GM23338 (cell line): ENCODE measurements around the gene AMOTL1. TPM values are rescaled to one million over a fixed set of nuclear protein-coding genes. Genes with fewer than 3 reads are reported as not detected.

Experiments used
- ATAC-seq: fragments of 200-7000 bp; cut with Tn5 transposase; 3 replicates; pipeline ENCODE4 v1.9.1; 2020
- DNase-seq: peaks from one replicate; pipeline ENCODE4 v3.0.0-alpha.2; 2015; ENCODE audit warnings: low spot score
- H2AFZ ChIP-seq: fragments of 200-600 bp; sonication (generic); 2 replicates; pipeline ENCODE4 v1.8.0; 2016; ENCODE audit warnings: antibody characterized with exemption, mild to moderate bottlenecking, moderate library complexity
- H3F3A ChIP-seq: fragments of 200-600 bp; sonication (generic); replicated peaks from 2 replicates; pipeline ENCODE4 v1.8.0; 2017; ENCODE audit warnings: antibody characterized with exemption, mixed run types, low read depth
- H3K27ac ChIP-seq: fragments of 200-600 bp; sonication (generic); 2 replicates; pipeline ENCODE4 v1.6.1; 2016; ENCODE audit warnings: low read depth
- H3K27me3 ChIP-seq: fragments of 200-600 bp; sonication (generic); 2 replicates; pipeline ENCODE4 v1.8.0; 2016; ENCODE audit warnings: mild to moderate bottlenecking, mixed run types, moderate library complexity; ENCODE audit not compliant: insufficient read depth
- H3K36me3 ChIP-seq: fragments of 200-600 bp; sonication (generic); 2 replicates; pipeline ENCODE4 v1.8.0; 2016; ENCODE audit warnings: mild to moderate bottlenecking; ENCODE audit not compliant: insufficient read depth
- H3K4me1 ChIP-seq: fragments of 200-600 bp; sonication (generic); 2 replicates; pipeline ENCODE4 v1.8.0; 2016; ENCODE audit warnings: mild to moderate bottlenecking, moderate library complexity; ENCODE audit not compliant: insufficient read depth
- H3K4me2 ChIP-seq: fragments of 200-600 bp; sonication (generic); 2 replicates; pipeline ENCODE4 v1.7.1; 2017; ENCODE audit warnings: mixed run types
- H3K4me3 ChIP-seq: fragments of 200-600 bp; sonication (generic); 2 replicates; pipeline ENCODE4 v1.6.1; 2016; ENCODE audit warnings: mixed run types
- H3K79me2 ChIP-seq: fragments of 200-600 bp; sonication (generic); replicated peaks from 2 replicates; pipeline ENCODE4 v1.8.0; 2017; ENCODE audit warnings: mild to moderate bottlenecking; ENCODE audit not compliant: insufficient read depth
- H3K9me2 ChIP-seq: fragments of 200-600 bp; sonication (generic); 2 replicates; pipeline ENCODE4 v1.8.0; 2017; ENCODE audit not compliant: insufficient read depth
- H4K20me1 ChIP-seq: fragments of 200-600 bp; sonication (generic); replicated peaks from 2 replicates; pipeline ENCODE4 v1.8.0; 2017; ENCODE audit warnings: mild to moderate bottlenecking; ENCODE audit not compliant: insufficient read depth
- H3K27ac Mint-ChIP-seq: 2 replicates; pipeline ENCODE4 v1.8.0; 2020; ENCODE audit warnings: inconsistent platforms, mild to moderate bottlenecking, moderate library complexity, mixed read lengths
- H3K27me3 Mint-ChIP-seq: 3 replicates; pipeline ENCODE4 v1.8.0; 2022; ENCODE audit warnings: low read depth, mild to moderate bottlenecking, moderate library complexity, mixed read lengths, inconsistent platforms; ENCODE audit not compliant: insufficient read depth, poor library complexity
- H3K36me3 Mint-ChIP-seq: 3 replicates; pipeline ENCODE4 v1.8.0; 2021; ENCODE audit warnings: low read depth, mild to moderate bottlenecking, inconsistent platforms, moderate library complexity, mixed read lengths
- H3K4me1 Mint-ChIP-seq: 3 replicates; pipeline ENCODE4 v1.8.0; 2020; ENCODE audit warnings: mild to moderate bottlenecking, inconsistent platforms, mixed read lengths
- H3K4me3 Mint-ChIP-seq: 3 replicates; pipeline ENCODE4 v1.8.0; 2021; ENCODE audit warnings: moderate library complexity, mild to moderate bottlenecking, inconsistent platforms, mixed read lengths
- H3K9me3 Mint-ChIP-seq: 3 replicates; pipeline ENCODE4 v1.8.0; 2020; ENCODE audit warnings: moderate library complexity, mild to moderate bottlenecking, inconsistent platforms, mixed read lengths
- POLR2AphosphoS5 ChIP-seq: IDR thresholded peaks from 2 replicates; pipeline ENCODE4 v1.6.1; 2016; ENCODE audit warnings: antibody characterized with exemption, low read depth
- STAT1 ChIP-seq: IDR thresholded peaks from one replicate; pipeline ENCODE4 v1.6.1; 2016; ENCODE audit warnings: antibody characterized with exemption; ENCODE audit not compliant: unreplicated experiment
- polyA plus RNA-seq: library from polyadenylated mRNA; unstranded; fragments of >200 nt; fragmentation: Nextera tagmentation; extraction: Ambion mirVana; gene quantifications from 2 replicates; pipeline ENCODE4 v1.2.1, GENCODE V29; 2016
- total RNA-seq: library from RNA; depleted of rRNA; stranded (reverse); fragments of >200 nt; shearing (Covaris generic); gene quantifications from 2 replicates; pipeline ENCODE4 v1.2.3, GENCODE V29; 2014
- TF ChIP-seq, protein P1 (sequence below): fragments of 250-450 bp; sonication (Bioruptor Pico); IDR thresholded peaks from 2 replicates; pipeline ENCODE4 v1.5.0; 2020; ENCODE audit warnings: mild to moderate bottlenecking, moderate library complexity
- TF ChIP-seq, protein P2 (sequence below): IDR thresholded peaks from 2 replicates; pipeline ENCODE4 v1.6.1; 2016; ENCODE audit warnings: antibody characterized with exemption

The AMOTL1 gene
- total and polyA plus RNA-seq, 2 experiments from 2014 or later = 4.3 to 18.7 TPM

DNA sequence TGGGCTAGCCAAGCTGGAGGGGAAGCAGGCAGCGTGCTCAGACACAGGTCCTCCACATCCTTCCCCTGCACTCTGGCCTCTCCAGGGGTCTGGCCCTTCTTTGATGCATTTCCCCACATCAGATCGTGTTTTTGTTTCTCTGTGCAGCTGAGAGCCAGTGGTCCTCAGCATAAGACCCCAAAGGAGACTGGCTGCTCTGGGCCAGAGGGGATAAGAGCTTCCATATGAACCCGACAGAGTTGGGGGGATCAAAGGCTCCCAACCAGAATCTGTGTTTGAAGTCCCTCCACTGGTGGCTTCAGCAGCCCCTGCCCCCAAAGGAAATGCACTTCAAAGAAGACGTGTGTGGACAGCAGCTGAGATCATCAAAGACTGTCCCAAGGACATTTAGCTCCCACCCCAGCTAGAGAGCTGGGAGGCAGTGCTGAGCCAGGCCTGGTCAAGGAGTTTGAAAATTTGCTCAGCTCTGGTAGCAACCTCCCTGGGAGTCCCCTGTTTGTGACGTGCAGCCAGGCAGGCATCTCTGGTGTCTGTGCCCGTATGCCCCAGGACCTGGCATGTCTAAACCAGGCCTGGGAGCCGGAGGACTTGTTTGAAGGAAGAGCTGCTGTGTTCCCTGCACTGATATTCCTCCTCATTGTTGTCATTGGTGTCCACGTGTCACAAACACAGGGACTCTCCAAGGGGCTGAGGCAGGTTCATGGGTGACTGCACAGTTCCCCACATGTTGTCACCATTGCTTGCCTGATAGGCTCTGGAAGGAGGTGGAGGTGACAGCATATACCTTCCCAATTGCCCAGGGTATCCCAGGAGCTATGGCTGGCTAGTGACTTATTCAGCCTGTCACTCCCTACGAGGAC, 99.0 kb downstream of the AMOTL1 start:
- no peak overlapping the region for H3K27ac ChIP-seq
- H3K4me1 ChIP-seq = peaks cover 4% of the 10 kb centered on the region; the same call in 1 of the 2 replicates
- no peak overlapping the region for H3K4me3 ChIP-seq
- no peak overlapping the region for H3K4me2 ChIP-seq
- ATAC-seq = no peak
- Mint-ChIP-seq H3K4me1 (peaks cover 16% of the 10 kb centered on the region; the same call in 2 of the 3 replicates), H3K27ac (peak overlapping the region; percentile 74; the same call in 1 of the 2 replicates), H3K36me3 (peaks cover 82% of the 10 kb centered on the region), H3K9me3 (no peaks in the 10 kb centered on the region), H3K27me3 (peaks cover 8% of the 10 kb centered on the region), H3K4me3 (no peak overlapping the region)
- H4K20me1 ChIP-seq = no peaks in the 10 kb centered on the region
- H3K79me2 ChIP-seq = no peaks in the 10 kb centered on the region
- no peak overlapping the region for H2AFZ ChIP-seq
- H3K27me3 ChIP-seq = no peaks in the 10 kb centered on the region
- H3K36me3 ChIP-seq = no peaks in the 10 kb centered on the region; the same call in 1 of the 2 replicates
- TF ChIP-seq, protein P1, sequence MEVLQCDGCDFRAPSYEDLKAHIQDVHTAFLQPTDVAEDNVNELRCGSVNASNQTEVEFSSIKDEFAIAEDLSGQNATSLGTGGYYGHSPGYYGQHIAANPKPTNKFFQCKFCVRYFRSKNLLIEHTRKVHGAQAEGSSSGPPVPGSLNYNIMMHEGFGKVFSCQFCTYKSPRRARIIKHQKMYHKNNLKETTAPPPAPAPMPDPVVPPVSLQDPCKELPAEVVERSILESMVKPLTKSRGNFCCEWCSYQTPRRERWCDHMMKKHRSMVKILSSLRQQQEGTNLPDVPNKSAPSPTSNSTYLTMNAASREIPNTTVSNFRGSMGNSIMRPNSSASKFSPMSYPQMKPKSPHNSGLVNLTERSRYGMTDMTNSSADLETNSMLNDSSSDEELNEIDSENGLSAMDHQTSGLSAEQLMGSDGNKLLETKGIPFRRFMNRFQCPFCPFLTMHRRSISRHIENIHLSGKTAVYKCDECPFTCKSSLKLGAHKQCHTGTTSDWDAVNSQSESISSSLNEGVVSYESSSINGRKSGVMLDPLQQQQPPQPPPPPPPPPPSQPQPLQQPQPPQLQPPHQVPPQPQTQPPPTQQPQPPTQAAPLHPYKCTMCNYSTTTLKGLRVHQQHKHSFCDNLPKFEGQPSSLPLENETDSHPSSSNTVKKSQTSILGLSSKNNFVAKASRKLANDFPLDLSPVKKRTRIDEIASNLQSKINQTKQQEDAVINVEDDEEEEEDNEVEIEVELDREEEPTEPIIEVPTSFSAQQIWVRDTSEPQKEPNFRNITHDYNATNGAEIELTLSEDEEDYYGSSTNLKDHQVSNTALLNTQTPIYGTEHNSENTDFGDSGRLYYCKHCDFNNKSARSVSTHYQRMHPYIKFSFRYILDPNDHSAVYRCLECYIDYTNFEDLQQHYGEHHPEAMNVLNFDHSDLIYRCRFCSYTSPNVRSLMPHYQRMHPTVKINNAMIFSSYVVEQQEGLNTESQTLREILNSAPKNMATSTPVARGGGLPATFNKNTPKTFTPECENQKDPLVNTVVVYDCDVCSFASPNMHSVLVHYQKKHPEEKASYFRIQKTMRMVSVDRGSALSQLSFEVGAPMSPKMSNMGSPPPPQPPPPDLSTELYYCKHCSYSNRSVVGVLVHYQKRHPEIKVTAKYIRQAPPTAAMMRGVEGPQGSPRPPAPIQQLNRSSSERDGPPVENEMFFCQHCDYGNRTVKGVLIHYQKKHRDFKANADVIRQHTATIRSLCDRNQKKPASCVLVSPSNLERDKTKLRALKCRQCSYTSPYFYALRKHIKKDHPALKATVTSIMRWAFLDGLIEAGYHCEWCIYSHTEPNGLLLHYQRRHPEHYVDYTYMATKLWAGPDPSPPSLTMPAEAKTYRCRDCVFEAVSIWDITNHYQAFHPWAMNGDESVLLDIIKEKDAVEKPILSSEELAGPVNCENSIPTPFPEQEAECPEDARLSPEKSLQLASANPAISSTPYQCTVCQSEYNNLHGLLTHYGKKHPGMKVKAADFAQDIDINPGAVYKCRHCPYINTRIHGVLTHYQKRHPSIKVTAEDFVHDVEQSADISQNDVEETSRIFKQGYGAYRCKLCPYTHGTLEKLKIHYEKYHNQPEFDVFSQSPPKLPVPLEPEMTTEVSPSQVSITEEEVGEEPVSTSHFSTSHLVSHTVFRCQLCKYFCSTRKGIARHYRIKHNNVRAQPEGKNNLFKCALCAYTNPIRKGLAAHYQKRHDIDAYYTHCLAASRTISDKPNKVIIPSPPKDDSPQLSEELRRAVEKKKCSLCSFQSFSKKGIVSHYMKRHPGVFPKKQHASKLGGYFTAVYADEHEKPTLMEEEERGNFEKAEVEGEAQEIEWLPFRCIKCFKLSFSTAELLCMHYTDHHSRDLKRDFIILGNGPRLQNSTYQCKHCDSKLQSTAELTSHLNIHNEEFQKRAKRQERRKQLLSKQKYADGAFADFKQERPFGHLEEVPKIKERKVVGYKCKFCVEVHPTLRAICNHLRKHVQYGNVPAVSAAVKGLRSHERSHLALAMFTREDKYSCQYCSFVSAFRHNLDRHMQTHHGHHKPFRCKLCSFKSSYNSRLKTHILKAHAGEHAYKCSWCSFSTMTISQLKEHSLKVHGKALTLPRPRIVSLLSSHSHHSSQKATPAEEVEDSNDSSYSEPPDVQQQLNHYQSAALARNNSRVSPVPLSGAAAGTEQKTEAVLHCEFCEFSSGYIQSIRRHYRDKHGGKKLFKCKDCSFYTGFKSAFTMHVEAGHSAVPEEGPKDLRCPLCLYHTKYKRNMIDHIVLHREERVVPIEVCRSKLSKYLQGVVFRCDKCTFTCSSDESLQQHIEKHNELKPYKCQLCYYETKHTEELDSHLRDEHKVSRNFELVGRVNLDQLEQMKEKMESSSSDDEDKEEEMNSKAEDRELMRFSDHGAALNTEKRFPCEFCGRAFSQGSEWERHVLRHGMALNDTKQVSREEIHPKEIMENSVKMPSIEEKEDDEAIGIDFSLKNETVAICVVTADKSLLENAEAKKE (CRISPR knock-in tag) = no peak
- TF ChIP-seq, protein P2, sequence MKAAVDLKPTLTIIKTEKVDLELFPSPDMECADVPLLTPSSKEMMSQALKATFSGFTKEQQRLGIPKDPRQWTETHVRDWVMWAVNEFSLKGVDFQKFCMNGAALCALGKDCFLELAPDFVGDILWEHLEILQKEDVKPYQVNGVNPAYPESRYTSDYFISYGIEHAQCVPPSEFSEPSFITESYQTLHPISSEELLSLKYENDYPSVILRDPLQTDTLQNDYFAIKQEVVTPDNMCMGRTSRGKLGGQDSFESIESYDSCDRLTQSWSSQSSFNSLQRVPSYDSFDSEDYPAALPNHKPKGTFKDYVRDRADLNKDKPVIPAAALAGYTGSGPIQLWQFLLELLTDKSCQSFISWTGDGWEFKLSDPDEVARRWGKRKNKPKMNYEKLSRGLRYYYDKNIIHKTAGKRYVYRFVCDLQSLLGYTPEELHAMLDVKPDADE = no peak
- TF ChIP-seq POLR2AphosphoS5 (no peak), STAT1 (no peak)
- no peaks in the 10 kb centered on the region for H3K9me2 ChIP-seq
- DNase-seq = no peak
- no peaks in the 10 kb centered on the region for H3F3A ChIP-seq
